BE2C (cell line): ENCODE results near the gene FAM83B.
"Not testable (repeated sequence)": the region's sequence is repeated elsewhere in the genome, so short reads cannot be mapped to it uniquely, and the experiment has no call there.

Source experiments
- DNase-seq: peaks from one replicate; pipeline ENCODE4 v3.0.0-alpha.2; 2020
- H3K27me3 ChIP-seq: fragments of 250-450 bp; sonication (Bioruptor Pico); 2 replicates; pipeline ENCODE4 v1.5.1; 2020; ENCODE audit warnings: mild to moderate bottlenecking
- H3K36me3 ChIP-seq: fragments of 250-450 bp; sonication (Bioruptor Pico); 2 replicates; pipeline ENCODE4 v1.5.1; 2020; ENCODE audit warnings: mild to moderate bottlenecking
- H3K4me1 ChIP-seq: fragments of 250-450 bp; sonication (Bioruptor Pico); 2 replicates; pipeline ENCODE4 v1.5.1; 2020
- H3K4me3 ChIP-seq: 2 replicates; pipeline ENCODE4 v1.5.1; 2011; ENCODE audit warnings: low read depth, low read length
- H3K9me3 ChIP-seq: fragments of 250-450 bp; sonication (Bioruptor Pico); 2 replicates; pipeline ENCODE4 v1.5.1; 2020
- CTCF ChIP-seq: IDR thresholded peaks from 2 replicates; pipeline ENCODE4 v1.5.1; 2012; ENCODE audit warnings: mild to moderate bottlenecking, low read depth, low read length

FAM83B gene

DNA sequence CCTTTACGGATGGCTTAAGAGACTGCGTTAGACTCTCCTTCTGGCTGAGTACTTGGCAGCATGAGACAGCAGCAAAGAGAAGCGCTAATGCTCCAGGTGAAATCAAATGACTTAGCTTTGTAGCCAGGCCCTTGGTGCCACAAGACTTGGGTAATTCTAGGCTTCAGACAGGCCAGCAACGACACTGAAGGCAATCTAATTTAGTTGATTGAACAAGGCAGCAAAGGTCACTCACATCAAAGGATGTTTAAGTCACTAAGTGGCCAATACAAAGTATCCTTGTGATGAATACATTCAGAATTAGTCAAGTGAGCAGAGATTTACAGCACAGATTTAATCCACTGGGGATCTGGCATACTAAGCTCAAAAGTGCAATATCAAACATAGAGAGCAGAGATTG is 113.2 kb downstream of the FAM83B start:
- no peaks in the 10 kb centered on the region for H3K27me3 ChIP-seq
- no peaks in the 10 kb centered on the region for H3K36me3 ChIP-seq
- H3K4me1 ChIP-seq, result no peaks in the 10 kb centered on the region
- no peak overlapping the region for H3K4me3 ChIP-seq
- no peak for DNase-seq
- no peak for TF ChIP-seq CTCF
- H3K9me3 ChIP-seq, result no peaks in the 10 kb centered on the region

DNA sequence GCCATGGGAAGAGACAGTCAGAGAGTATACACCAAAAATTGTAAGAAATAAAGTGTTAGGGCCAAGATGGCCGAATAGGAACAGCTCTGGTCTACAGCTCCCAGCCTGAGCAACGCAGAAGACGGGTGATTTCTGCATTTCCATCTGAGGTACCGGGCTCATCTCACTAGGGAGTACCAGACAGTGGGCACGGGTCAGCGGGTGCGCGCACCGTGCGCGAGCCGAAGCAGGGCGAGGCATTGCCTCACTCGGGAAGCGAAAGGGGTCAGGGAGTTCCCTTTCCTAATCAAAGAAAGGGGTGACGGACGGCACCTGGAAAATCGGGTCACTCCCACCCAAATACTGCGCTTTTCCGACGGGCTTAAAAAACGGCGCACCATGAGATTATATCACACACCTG is 114.8 kb downstream of the FAM83B start:
- H3K36me3 ChIP-seq, H3K9me3 ChIP-seq, DNase-seq, H3K4me1 ChIP-seq, H3K4me3 ChIP-seq, H3K27me3 ChIP-seq: not testable (repeated sequence)

- Histone ChIP-seq H3K4me1 (no peaks in the 10 kb centered on the region), H3K27me3 (no peaks in the 10 kb centered on the region), H3K36me3 (no peaks in the 10 kb centered on the region), H3K4me3 (no peak overlapping the region), H3K9me3 (no peaks in the 10 kb centered on the region)
- no peak for DNase-seq
- TF ChIP-seq CTCF, result no peak
Observed at GRCh38 chr6:54970337-54970736, 123.8 kb downstream of the FAM83B start.

- no peak for TF ChIP-seq CTCF
- Histone ChIP-seq H3K4me1 (no peaks in the 10 kb centered on the region), H3K36me3 (no peaks in the 10 kb centered on the region), H3K4me3 (no peak overlapping the region), H3K27me3 (no peaks in the 10 kb centered on the region), H3K9me3 (no peaks in the 10 kb centered on the region)
- DNase-seq, result no peak
Observed at GRCh38 chr6:54971825-54972224, 125.3 kb downstream of the FAM83B start.

DNA sequence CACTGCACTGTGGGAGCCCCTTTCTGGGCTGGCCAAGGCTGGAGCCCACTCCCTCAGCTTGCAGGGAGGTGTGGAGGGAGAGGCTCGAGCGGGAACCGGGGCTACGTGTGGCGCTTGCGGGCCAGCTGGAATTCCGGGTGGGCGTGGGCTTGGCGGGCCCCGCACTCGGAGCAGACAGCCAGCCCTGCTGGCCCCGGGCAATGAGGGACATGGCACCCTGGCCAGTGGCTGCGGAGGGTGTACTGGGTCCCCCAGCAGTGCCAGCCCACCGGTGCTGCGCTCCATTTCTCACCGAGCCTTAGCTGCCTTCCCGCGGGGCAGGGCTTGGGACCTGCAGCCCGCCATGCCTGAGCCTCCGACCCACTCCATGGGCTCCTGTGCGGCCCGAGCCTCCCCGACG is 132.6 kb downstream of the FAM83B start:
- not testable (repeated sequence) for H3K27me3 ChIP-seq, DNase-seq, H3K9me3 ChIP-seq, H3K4me3 ChIP-seq, H3K36me3 ChIP-seq, H3K4me1 ChIP-seq

- Histone ChIP-seq H3K36me3 (no peaks in the 10 kb centered on the region), H3K27me3 (no peaks in the 10 kb centered on the region), H3K4me3 (no peak overlapping the region), H3K9me3 (no peaks in the 10 kb centered on the region), H3K4me1 (no peaks in the 10 kb centered on the region)
- no peak for TF ChIP-seq CTCF
- no peak for DNase-seq
Observed at GRCh38 chr6:54980511-54981275, 134.1 kb downstream of the FAM83B start.

DNA sequence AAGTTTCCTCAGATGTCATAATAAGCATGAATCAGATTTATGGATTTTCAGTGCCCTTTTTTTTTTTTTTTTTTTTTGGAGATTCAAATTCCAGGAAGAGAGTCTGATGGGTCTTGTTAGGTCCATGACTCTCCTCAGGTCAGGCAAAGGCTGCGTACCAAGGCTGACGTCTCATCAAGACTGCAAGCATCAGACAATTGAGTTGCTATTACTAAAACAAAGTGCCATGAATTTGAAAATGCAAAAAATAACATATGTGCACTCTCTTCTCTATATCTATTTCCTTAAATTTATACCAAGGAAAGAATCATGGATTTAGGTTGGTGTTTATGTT is 134.7 kb downstream of the FAM83B start:
- no peaks in the 10 kb centered on the region for H3K36me3 ChIP-seq
- DNase-seq, result no peak
- no peaks in the 10 kb centered on the region for H3K27me3 ChIP-seq
- no peak for TF ChIP-seq CTCF
- no peaks in the 10 kb centered on the region for H3K9me3 ChIP-seq
- no peaks in the 10 kb centered on the region for H3K4me1 ChIP-seq
- no peak overlapping the region for H3K4me3 ChIP-seq
